Astrocyte (in vitro differentiated cells and primary cell): ENCODE measurements around the gene ALDH3A2.

Source experiments
- EZH2 ChIP-seq: IDR thresholded peaks from 2 replicates; pipeline ENCODE4 v1.6.1; 2012; ENCODE audit warnings: mild to moderate bottlenecking, low read length, inconsistent platforms; ENCODE audit not compliant: insufficient read depth
- TF ChIP-seq, protein P1 (sequence below): IDR thresholded peaks from 2 replicates; pipeline ENCODE4 v1.5.1; 2011; ENCODE audit warnings: low read depth, mild to moderate bottlenecking, inconsistent platforms, low read length, moderate library complexity; ENCODE audit not compliant: insufficient read depth

DNA sequence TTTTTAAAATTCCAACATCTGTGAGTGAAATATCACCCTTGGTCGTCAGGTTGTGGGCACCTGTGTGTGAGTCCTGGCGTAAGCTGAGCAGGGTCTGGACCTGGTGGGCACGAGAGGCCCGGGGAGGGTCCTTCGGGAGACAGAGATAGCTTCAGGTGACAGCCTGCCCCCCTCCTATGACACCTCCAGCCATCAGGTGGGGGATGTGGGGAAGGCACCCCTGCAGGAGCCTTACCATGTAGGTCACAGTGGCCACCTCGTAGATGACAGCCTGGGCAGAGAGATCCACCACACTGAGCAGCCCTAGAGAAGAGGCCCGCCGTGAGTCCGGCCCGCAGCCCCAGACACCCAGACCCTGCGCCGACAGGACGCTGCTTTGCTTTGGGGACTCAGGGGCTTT, 56.6 kb downstream of the ALDH3A2 start:
- TF ChIP-seq, protein P1, sequence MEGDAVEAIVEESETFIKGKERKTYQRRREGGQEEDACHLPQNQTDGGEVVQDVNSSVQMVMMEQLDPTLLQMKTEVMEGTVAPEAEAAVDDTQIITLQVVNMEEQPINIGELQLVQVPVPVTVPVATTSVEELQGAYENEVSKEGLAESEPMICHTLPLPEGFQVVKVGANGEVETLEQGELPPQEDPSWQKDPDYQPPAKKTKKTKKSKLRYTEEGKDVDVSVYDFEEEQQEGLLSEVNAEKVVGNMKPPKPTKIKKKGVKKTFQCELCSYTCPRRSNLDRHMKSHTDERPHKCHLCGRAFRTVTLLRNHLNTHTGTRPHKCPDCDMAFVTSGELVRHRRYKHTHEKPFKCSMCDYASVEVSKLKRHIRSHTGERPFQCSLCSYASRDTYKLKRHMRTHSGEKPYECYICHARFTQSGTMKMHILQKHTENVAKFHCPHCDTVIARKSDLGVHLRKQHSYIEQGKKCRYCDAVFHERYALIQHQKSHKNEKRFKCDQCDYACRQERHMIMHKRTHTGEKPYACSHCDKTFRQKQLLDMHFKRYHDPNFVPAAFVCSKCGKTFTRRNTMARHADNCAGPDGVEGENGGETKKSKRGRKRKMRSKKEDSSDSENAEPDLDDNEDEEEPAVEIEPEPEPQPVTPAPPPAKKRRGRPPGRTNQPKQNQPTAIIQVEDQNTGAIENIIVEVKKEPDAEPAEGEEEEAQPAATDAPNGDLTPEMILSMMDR, result no peak
- no peak for TF ChIP-seq EZH2
